Stomach (tissue), 9 donors: Measurements from ENCODE around the gene NPAS3. TPM values are rescaled to one million over a fixed set of nuclear protein-coding genes. Genes with fewer than 3 reads are reported as not detected.

Experiments used
- DNase-seq, 2 donors: peaks; one replicate each; pipeline versions ENCODE4 v3.0.0 to v3.0.0-alpha.2; 2013 to 2019
- H3K27ac ChIP-seq, 5 donors: fragments of 200-600 bp in 4 of 5; sonication (generic) in 4 of 5; one replicate each; pipeline ENCODE4 v1.5.1; 2013 to 2019; ENCODE audit warnings: mild to moderate bottlenecking in 1 of 5, moderate library complexity in 1 of 5
- H3K27me3 ChIP-seq, 3 donors: fragments of 200-600 bp; sonication (generic); one replicate each; pipeline ENCODE4 v1.5.1; 2017 to 2019; ENCODE audit warnings: mixed run types in 1 of 3
- H3K36me3 ChIP-seq, 4 donors: fragments of 200-600 bp; sonication (generic); 1 replicate in 3 of 4; 2 replicates in 1 of 4; pipeline ENCODE4 v1.5.1; 2016 to 2019
- H3K4me1 ChIP-seq, 4 donors: fragments of 200-600 bp; sonication (generic); one replicate each; pipeline ENCODE4 v1.5.1; 2016 to 2019
- H3K4me3 ChIP-seq, 4 donors: fragments of 200-600 bp; sonication (generic) in 3 of 4; one replicate each; pipeline ENCODE4 v1.5.1; 2016 to 2019; ENCODE audit warnings: mild to moderate bottlenecking in 1 of 4
- H3K9me3 ChIP-seq, 4 donors: fragments of 200-600 bp; sonication (generic); one replicate each; pipeline ENCODE4 v1.5.1; 2016 to 2019
- CTCF ChIP-seq, 7 experiments: fragments of 450-650 bp in 4 of 7; fragments of 200-600 bp in 3 of 7; sonication (generic) in 3 of 7; IDR thresholded peaks; one replicate each; pipeline ENCODE4 v1.5.1; 2016 to 2019; ENCODE audit warnings: antibody characterized with exemption in 7 of 7, control low read depth in 2 of 7, mild to moderate bottlenecking in 1 of 7
- EP300 ChIP-seq: sonication (generic); formaldehyde crosslinking; IDR thresholded peaks from one replicate; pipeline ENCODE4 v1.6.1; 2017; ENCODE audit warnings: antibody characterized with exemption
- POLR2A ChIP-seq, 4 donors: fragments of 450-650 bp; IDR thresholded peaks; one replicate each; pipeline ENCODE4 v1.6.1; 2016; ENCODE audit warnings: antibody characterized with exemption in 4 of 4, control low read depth in 2 of 4, mild to moderate bottlenecking in 1 of 4, moderate library complexity in 1 of 4
- POLR2AphosphoS5 ChIP-seq, 3 donors: sonication (generic); formaldehyde crosslinking; IDR thresholded peaks; one replicate each; pipeline ENCODE4 v1.6.1; 2016; ENCODE audit warnings: antibody characterized with exemption in 3 of 3
- WGBS, 5 donors: extraction: QIAGEN DNeasy Blood & Tissue Kit in 3 of 5; methylation state at CpG; one replicate each; pipeline versions ENCODE4 v1.1.5 to v1.1.7; 2013 to 2018; 5-methylcytosine and 5-hydroxymethylcytosine counted together
- intact Hi-C: fragments of 100-400 bp; cut with DNase I; formaldehyde crosslinking; loops from one replicate; pipeline ENCODE4 v1.15.1; 2023; ENCODE audit warnings: low total_unique reads
- polyA plus RNA-seq, 3 donors: library from polyadenylated mRNA; stranded (reverse); fragments of 200-250 nt; gene quantifications; one replicate each; pipeline ENCODE4 v1.2.3, GENCODE V29; 2013
- total RNA-seq, 5 donors: library from RNA; depleted of rRNA; stranded (reverse); fragments of >200 nt; gene quantifications; one replicate each; pipeline versions ENCODE4 v1.1.0 to v1.2.3, GENCODE V29; 2014 to 2016
- donor health status: healthy with polysubstance abuse.
- donor health status: Bipolar disorder and iron deficiency.
- donor health status: healthy.

The NPAS3 gene
- total and polyA plus RNA-seq, 8 donors, result under 0.01 to 7.9 (median 0.76) TPM; not detected in 1

DNA sequence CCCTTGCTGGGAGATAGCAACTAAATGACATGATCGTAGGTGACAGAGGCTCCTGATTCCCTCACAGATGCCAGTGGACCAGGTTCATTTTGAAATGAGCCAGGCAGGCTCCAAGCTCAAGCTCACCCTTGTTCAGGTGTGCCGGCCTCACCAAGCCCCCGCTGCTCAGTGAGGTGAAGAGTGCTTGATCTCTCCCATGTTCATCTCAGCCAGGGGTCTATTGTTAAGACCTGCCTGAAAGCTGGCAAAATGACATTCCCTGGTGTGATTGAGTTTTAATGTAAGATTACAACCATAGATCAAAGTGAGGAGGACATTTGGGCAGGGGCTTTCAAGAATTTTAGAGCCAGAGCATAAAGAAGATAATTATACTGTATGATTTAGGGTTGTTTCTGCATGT is 514.3 kb downstream of the NPAS3 start:
- H3K4me3 ChIP-seq, result no peak overlapping the region
- no peaks in the 10 kb centered on the region for H3K36me3 ChIP-seq
- peaks cover 0 to 14% (median 3%) of the 10 kb centered on the region in 4 donors for H3K4me1 ChIP-seq
- 93 to 99% (median 95%) methylated on average over 3 of the region's 3 CpGs for WGBS, 5 donors
- intact Hi-C loops, result no loop called here
- no peak for DNase-seq
- TF ChIP-seq POLR2A (IDR thresholded peaks at IDR 0.05), result no peak
- TF ChIP-seq POLR2AphosphoS5 (IDR thresholded peaks at IDR 0.05), result no peak
- TF ChIP-seq CTCF (IDR thresholded peaks at IDR 0.05), result no peak
- TF ChIP-seq EP300, result no peak
- no peak overlapping the region for H3K27ac ChIP-seq
- H3K9me3 ChIP-seq, result no peaks in the 10 kb centered on the region
- H3K27me3 ChIP-seq, result no peaks in the 10 kb centered on the region

DNA sequence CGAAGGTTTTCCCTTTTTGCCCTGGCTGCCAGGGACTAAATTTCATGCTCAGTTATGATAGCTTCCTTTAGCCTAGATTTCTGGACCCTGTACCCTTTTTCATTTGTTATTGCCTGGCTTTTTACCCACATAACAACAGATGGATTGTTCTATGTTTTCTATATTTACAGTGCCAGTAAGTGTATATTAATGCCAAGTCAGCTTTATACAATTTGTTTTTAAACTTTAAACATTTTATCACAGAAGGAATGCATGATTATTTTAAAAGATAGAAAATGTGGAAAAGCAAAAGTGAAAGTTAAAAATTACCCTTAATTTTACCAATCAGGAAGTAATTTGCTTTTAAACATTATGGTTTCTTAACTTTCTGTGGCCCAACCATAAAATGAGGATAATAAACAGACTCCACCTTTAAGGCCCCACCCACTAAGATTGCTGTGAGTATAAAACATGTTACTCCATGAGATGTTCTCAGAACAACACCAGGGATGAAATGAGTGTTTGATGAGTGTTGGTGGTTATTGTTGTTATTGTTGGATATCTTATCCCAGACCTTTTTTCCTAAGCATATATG is 515.4 kb downstream of the NPAS3 start:
- Histone ChIP-seq H3K36me3 (no peaks in the 10 kb centered on the region), H3K4me1 (peaks cover 0 to 14% (median 3%) of the 10 kb centered on the region in 4 donors), H3K9me3 (no peaks in the 10 kb centered on the region), H3K27ac (no peak overlapping the region), H3K27me3 (no peaks in the 10 kb centered on the region), H3K4me3 (no peak overlapping the region)
- no peak for DNase-seq
- intact Hi-C loops, result no loop called here
- TF ChIP-seq CTCF (IDR thresholded peaks at IDR 0.05), result no peak
- TF ChIP-seq POLR2A (IDR thresholded peaks at IDR 0.05), result no peak
- TF ChIP-seq EP300, result no peak
- no peak for TF ChIP-seq POLR2AphosphoS5 (IDR thresholded peaks at IDR 0.05)
- 14 to 41% (median 35%) methylated on average over 1 of the region's 1 CpG for WGBS, 5 donors

DNA sequence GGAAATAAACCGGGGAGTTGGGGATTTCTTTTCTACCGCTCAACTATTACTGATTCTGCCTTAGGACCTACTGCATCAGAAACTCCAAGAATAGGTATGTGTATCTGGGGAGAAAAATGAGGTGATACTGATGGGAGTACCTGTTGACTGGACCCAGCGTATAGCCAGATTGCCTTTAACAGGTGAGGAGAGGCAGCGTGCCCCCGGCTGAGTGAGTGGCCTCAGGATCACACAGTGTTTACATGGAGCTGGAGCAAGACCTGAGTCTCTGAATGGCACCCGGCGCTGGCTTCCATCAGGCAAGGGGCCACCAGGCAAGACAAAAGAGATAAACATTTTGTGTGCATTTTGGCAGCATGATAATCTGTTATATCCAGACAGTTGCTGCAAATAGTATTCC is 516.0 kb downstream of the NPAS3 start:
- 52 to 72% (median 64%) methylated on average over 7 of the region's 7 CpGs for WGBS, 5 donors
- no peak overlapping the region for H3K27ac ChIP-seq
- no peaks in the 10 kb centered on the region for H3K9me3 ChIP-seq
- intact Hi-C loops, result no loop called here
- no peaks in the 10 kb centered on the region for H3K36me3 ChIP-seq
- TF ChIP-seq CTCF (IDR thresholded peaks at IDR 0.05), result no peak
- H3K27me3 ChIP-seq, result no peaks in the 10 kb centered on the region
- H3K4me1 ChIP-seq, result peaks cover 0 to 14% (median 3%) of the 10 kb centered on the region in 4 donors
- H3K4me3 ChIP-seq, result no peak overlapping the region
- no peak for DNase-seq

GRCh38 chr14:33455654-33456345 is 517.1 kb downstream of the NPAS3 start:
- TF ChIP-seq EP300 (no peak), POLR2AphosphoS5 (IDR thresholded peaks at IDR 0.05) (no peak), POLR2A (IDR thresholded peaks at IDR 0.05) (no peak), CTCF (IDR thresholded peaks at IDR 0.05) (no peak)
- WGBS, 5 donors, result 74 to 87% (median 85%) methylated on average over 5 of the region's 5 CpGs
- H3K36me3 ChIP-seq, result no peaks in the 10 kb centered on the region
- H3K27me3 ChIP-seq, result no peaks in the 10 kb centered on the region
- intact Hi-C loops, result no loop called here
- H3K4me3 ChIP-seq, result no peak overlapping the region
- DNase-seq, result no peak
- H3K4me1 ChIP-seq, result peaks cover 0 to 19% (median 3%) of the 10 kb centered on the region in 4 donors
- H3K27ac ChIP-seq, result no peak overlapping the region
- no peaks in the 10 kb centered on the region for H3K9me3 ChIP-seq
